ENCODE results near the gene KLHL22.
A peak's percentile ranks its signal among the peaks of the same experiment; 100 is the strongest.

Gene KLHL22

GRCh38 chr22:20446383-20446970, 49.1 kb downstream of the KLHL22 start:
- H3K9ac ChIP-seq (ENCODE audit: low read length), result no peak overlapping the region
- no peak overlapping the region for H3K4me3 ChIP-seq (ENCODE audit: low read length)
- H3K36me3 ChIP-seq (ENCODE audit: control insufficient read depth, insufficient read depth, low read length), result no peaks in the 10 kb centered on the region
- no peaks in the 10 kb centered on the region for H3K4me1 ChIP-seq (ENCODE audit: control insufficient read depth, insufficient read depth, low read length)
- H3K9me3 ChIP-seq (ENCODE audit: control insufficient read depth, low read length), result no peaks in the 10 kb centered on the region
- H3K27me3 ChIP-seq (ENCODE audit: control insufficient read depth, insufficient read depth, low read length), result no peaks in the 10 kb centered on the region

GRCh38 chr22:20444325-20444724, 51.3 kb downstream of the KLHL22 start:
- no peak overlapping the region for H3K9ac ChIP-seq (ENCODE audit: low read length)
- H3K9me3 ChIP-seq (ENCODE audit: control insufficient read depth, low read length), result no peaks in the 10 kb centered on the region
- H3K4me3 ChIP-seq (ENCODE audit: low read length), result no peak overlapping the region
- H3K36me3 ChIP-seq (ENCODE audit: control insufficient read depth, insufficient read depth, low read length), result no peaks in the 10 kb centered on the region
- no peaks in the 10 kb centered on the region for H3K4me1 ChIP-seq (ENCODE audit: control insufficient read depth, insufficient read depth, low read length)
- no peaks in the 10 kb centered on the region for H3K27me3 ChIP-seq (ENCODE audit: control insufficient read depth, insufficient read depth, low read length)

GRCh38 chr22:20442485-20443284, 52.9 kb downstream of the KLHL22 start:
- H3K9ac ChIP-seq (ENCODE audit: low read length), result no peak overlapping the region
- no peaks in the 10 kb centered on the region for H3K9me3 ChIP-seq (ENCODE audit: control insufficient read depth, low read length)
- H3K36me3 ChIP-seq (ENCODE audit: control insufficient read depth, insufficient read depth, low read length), result no peaks in the 10 kb centered on the region

GRCh38 chr22:20441631-20442484, 53.7 kb downstream of the KLHL22 start:
- Histone ChIP-seq H3K9me3 (ENCODE audit: control insufficient read depth, low read length) (no peaks in the 10 kb centered on the region), H3K27me3 (ENCODE audit: control insufficient read depth, insufficient read depth, low read length) (peaks cover 19% of the 10 kb centered on the region), H3K36me3 (ENCODE audit: control insufficient read depth, insufficient read depth, low read length) (no peaks in the 10 kb centered on the region), H3K9ac (ENCODE audit: low read length) (no peak overlapping the region), H3K4me3 (ENCODE audit: low read length) (no peak overlapping the region), H3K4me1 (ENCODE audit: control insufficient read depth, insufficient read depth, low read length) (peaks cover 5% of the 10 kb centered on the region)

More at GRCh38 chr22:20442485-20443284, 52.9 kb downstream of the KLHL22 start:
- no peak overlapping the region for H3K4me3 ChIP-seq (ENCODE audit: low read length)
- no peaks in the 10 kb centered on the region for H3K4me1 ChIP-seq (ENCODE audit: control insufficient read depth, insufficient read depth, low read length)
- peaks cover 12% of the 10 kb centered on the region for H3K27me3 ChIP-seq (ENCODE audit: control insufficient read depth, insufficient read depth, low read length)

DNA sequence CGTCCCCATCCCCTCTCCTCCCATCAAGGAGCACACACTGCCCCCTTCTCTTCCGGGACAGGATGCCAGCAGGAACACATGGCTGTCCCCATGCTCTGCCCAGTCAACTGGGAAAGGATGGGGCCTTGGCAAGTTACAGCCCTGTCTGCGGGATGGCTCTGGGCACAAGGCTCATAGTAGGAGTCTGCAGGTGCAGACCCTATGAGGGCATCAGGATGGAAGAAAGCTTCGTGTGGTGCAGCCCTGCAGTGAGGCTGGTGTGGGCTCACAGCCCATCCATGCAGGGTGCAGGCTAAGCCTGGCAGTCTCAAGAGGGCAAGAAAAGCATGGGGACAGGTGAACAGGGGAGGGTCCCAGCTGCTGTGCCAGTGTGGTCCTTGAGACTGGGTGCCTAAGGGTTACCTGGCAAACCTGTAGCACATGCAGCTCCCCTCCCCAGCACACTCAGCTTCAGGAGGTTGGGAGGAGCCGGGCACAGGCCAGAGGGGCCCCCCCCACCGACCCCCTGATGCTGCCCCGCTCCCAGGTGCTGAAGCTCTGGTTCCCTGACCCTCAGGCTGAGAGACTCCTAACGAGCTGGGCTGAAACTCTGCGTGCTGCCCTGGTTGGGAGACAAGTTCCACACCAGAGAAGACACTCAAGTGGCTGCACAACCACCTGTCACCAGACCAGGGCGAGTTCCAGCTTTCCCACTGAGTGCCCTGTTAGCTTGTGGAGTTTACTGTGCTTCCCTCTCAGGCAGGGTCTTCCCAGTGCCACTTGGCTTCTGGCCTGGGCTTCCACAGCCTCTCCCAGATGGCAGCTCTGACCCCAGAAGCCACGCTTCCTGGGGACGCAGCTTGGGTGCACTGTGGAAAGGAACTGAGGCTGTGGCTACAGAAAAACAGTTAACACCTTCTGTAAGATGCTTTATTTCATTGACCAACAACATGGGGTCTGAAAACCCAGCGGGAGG, 54.7 kb downstream of the KLHL22 start:
- Histone ChIP-seq H3K9ac (ENCODE audit: low read length) (no peak overlapping the region), H3K9me3 (ENCODE audit: control insufficient read depth, low read length) (no peaks in the 10 kb centered on the region), H3K27me3 (ENCODE audit: control insufficient read depth, insufficient read depth, low read length) (peaks cover 28% of the 10 kb centered on the region), H3K4me3 (ENCODE audit: low read length) (no peak overlapping the region), H3K36me3 (ENCODE audit: control insufficient read depth, insufficient read depth, low read length) (no peaks in the 10 kb centered on the region), H3K4me1 (ENCODE audit: control insufficient read depth, insufficient read depth, low read length) (peaks cover 13% of the 10 kb centered on the region)

DNA sequence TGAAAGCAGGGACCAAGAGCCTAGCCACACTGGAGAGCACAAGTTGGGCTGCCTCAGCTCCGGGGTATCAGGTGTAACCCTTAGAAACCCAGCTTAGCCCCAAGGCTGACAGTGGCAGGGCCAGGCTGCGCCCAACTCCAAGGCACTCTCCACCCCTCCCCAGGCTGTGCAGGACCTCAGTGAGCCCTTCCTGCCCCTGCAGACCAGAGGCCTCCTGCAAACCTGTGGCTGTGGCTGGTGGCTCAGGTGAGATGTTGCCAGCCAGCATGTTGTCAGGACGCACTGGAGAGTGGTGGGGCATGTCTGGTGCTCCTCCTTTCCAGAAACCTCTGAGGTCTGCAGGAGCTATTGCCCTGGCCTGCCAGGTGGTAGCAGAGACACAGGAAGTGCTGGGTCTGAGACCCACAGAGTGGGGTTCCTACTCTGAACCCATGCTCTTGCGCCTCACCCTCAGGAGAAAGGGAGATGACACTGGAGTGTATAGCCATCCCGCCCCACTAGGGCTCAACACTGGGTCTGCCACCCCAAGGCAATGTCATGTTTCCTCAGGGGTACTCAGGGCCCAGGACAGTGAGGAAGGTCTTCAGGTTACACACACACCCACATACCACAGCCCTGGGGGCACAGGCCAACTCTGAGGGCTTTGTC, 55.5 kb downstream of the KLHL22 start:
- peaks cover 37% of the 10 kb centered on the region for H3K27me3 ChIP-seq (ENCODE audit: control insufficient read depth, insufficient read depth, low read length)
- H3K4me3 ChIP-seq (ENCODE audit: low read length), result no peak overlapping the region
- H3K36me3 ChIP-seq (ENCODE audit: control insufficient read depth, insufficient read depth, low read length), result no peaks in the 10 kb centered on the region
- no peak overlapping the region for H3K9ac ChIP-seq (ENCODE audit: low read length)
- no peaks in the 10 kb centered on the region for H3K9me3 ChIP-seq (ENCODE audit: control insufficient read depth, low read length)
- peaks cover 16% of the 10 kb centered on the region for H3K4me1 ChIP-seq (ENCODE audit: control insufficient read depth, insufficient read depth, low read length)

GRCh38 chr22:20439556-20439927, 56.1 kb downstream of the KLHL22 start:
- Histone ChIP-seq H3K27me3 (ENCODE audit: control insufficient read depth, insufficient read depth, low read length) (peaks cover 42% of the 10 kb centered on the region), H3K36me3 (ENCODE audit: control insufficient read depth, insufficient read depth, low read length) (no peaks in the 10 kb centered on the region), H3K9ac (ENCODE audit: low read length) (no peak overlapping the region), H3K4me1 (ENCODE audit: control insufficient read depth, insufficient read depth, low read length) (peaks cover 16% of the 10 kb centered on the region), H3K4me3 (ENCODE audit: low read length) (no peak overlapping the region), H3K9me3 (ENCODE audit: control insufficient read depth, low read length) (no peaks in the 10 kb centered on the region)

- no peaks in the 10 kb centered on the region for H3K36me3 ChIP-seq (ENCODE audit: control insufficient read depth, insufficient read depth, low read length)
- peaks cover 48% of the 10 kb centered on the region for H3K27me3 ChIP-seq (ENCODE audit: control insufficient read depth, insufficient read depth, low read length)
- H3K9me3 ChIP-seq (ENCODE audit: control insufficient read depth, low read length), result no peaks in the 10 kb centered on the region
- H3K4me1 ChIP-seq (ENCODE audit: control insufficient read depth, insufficient read depth, low read length), result peaks cover 16% of the 10 kb centered on the region
- H3K4me3 ChIP-seq (ENCODE audit: low read length), result no peak overlapping the region
- H3K9ac ChIP-seq (ENCODE audit: low read length), result peak overlapping the region; percentile 38
Observed at GRCh38 chr22:20438678-20439492, 56.7 kb downstream of the KLHL22 start.

DNA sequence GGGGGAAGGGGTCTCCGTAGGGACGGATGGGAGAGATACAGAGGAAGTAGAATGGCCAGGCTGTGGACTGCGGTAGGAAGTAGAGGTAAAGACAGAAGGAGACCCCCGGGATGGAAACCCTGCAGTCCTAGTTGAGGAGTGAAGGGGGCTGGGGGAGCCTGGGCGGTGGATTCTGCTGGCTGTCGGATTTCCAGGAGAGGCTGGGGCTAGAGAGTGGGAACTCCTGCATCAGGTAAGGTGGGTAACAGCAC, 57.2 kb downstream of the KLHL22 start:
- Histone ChIP-seq H3K4me3 (ENCODE audit: low read length) (no peak overlapping the region), H3K27me3 (ENCODE audit: control insufficient read depth, insufficient read depth, low read length) (peaks cover 54% of the 10 kb centered on the region), H3K4me1 (ENCODE audit: control insufficient read depth, insufficient read depth, low read length) (peaks cover 16% of the 10 kb centered on the region), H3K36me3 (ENCODE audit: control insufficient read depth, insufficient read depth, low read length) (no peaks in the 10 kb centered on the region), H3K9me3 (ENCODE audit: control insufficient read depth, low read length) (no peaks in the 10 kb centered on the region), H3K9ac (ENCODE audit: low read length) (peak overlapping the region; percentile 38)

DNA sequence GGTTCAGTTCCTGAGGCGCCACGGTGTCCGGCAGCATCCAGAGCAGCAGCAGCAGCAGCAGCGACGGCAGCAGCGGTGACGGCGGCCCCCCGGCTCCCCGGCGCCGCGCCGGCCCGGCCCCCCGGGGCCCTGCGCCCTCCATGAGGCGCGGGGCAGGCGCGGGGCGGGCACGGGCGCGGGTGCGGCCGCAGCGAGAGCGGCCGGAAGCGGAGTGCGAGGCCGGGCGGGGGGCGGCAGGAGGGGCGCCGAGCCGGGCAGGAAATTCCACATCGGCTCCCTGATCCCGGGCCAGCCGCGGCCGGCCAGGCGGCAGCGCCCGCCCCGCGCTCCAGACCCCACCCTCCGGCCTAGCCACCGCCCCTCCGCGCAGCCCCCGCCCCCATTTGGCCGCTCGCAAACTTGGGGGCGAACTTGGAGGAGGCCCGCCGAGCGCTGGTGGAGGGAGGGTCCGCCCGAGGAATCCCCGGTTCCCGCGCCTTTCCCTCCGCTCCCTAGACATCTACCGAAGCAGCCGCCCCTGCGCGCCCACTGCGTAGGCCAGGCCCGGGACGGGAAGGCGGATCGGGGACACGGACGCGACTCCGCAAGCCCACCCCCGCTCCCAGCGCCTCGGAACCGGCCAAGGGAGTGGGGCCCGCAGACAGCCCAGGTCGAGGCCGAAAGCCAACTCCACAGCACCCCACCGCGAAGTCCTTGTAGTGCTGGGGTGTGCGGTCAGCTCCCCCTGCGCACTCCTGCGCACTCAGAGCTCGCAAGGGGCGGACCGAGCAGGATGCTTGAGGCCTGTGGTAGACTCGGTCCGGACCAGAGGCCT, 57.8 kb downstream of the KLHL22 start, which contains the start of gene SCARF2:
SCARF2 (minus strand) TSS at position 213 of the 814 bp plus-strand sequence; CDS start at position 142, 71 bp downstream.
- Histone ChIP-seq H3K4me1 (ENCODE audit: control insufficient read depth, insufficient read depth, low read length) (peaks cover 16% of the 10 kb centered on the region), H3K9me3 (ENCODE audit: control insufficient read depth, low read length) (no peaks in the 10 kb centered on the region), H3K27me3 (ENCODE audit: control insufficient read depth, insufficient read depth, low read length) (peaks cover 59% of the 10 kb centered on the region), H3K36me3 (ENCODE audit: control insufficient read depth, insufficient read depth, low read length) (no peaks in the 10 kb centered on the region), H3K9ac (ENCODE audit: low read length) (peak within 1 kb of the TSS; percentile 39), H3K4me3 (ENCODE audit: low read length) (no peak within 1 kb of the TSS)

Measured in mucosa of stomach (tissue), 1 donor.